Measurements from ENCODE around the gene RNASEH2B.

The RNASEH2B gene

GRCh38 chr13:50948601-50949000 lies 39.0 kb downstream of the RNASEH2B start:
- no peak overlapping the region for H3K4me3 ChIP-seq (ENCODE audit: low read length)
- H3K9me2 ChIP-seq (replicated peaks; ENCODE audit: control insufficient read depth, low read length), result no peaks in the 10 kb centered on the region
- no peaks in the 10 kb centered on the region for H3K4me1 ChIP-seq (ENCODE audit: control insufficient read depth, low read length)
- H3K27me3 ChIP-seq (ENCODE audit: control insufficient read depth, low read length), result no peaks in the 10 kb centered on the region
- no peaks in the 10 kb centered on the region for H3F3A ChIP-seq (ENCODE audit: control insufficient read depth, insufficient read depth)
- H3K36me3 ChIP-seq (ENCODE audit: control insufficient read depth, low read length), result peaks cover 84% of the 10 kb centered on the region
- no peak overlapping the region for H3K4me2 ChIP-seq (ENCODE audit: low read length)
- H4K20me1 ChIP-seq (ENCODE audit: control insufficient read depth, insufficient read depth, low read depth, low read length), result no peaks in the 10 kb centered on the region
- no peak overlapping the region for H3K27ac ChIP-seq (ENCODE audit: low read depth, low read length)
- TF ChIP-seq CTCF (IDR thresholded peaks at IDR 0.05; ENCODE audit: low read depth, low read length, poor library complexity, severe bottlenecking) (no peak), EZH2phosphoT487 (IDR thresholded peaks at IDR 0.05; ENCODE audit: borderline replicate concordance, low read length) (no peak)
- H3K9me3 ChIP-seq (ENCODE audit: control insufficient read depth, insufficient read depth, low read length), result no peaks in the 10 kb centered on the region
- no peaks in the 10 kb centered on the region for H3K79me2 ChIP-seq (ENCODE audit: control insufficient read depth, low read length)

- Histone ChIP-seq H4K20me1 (ENCODE audit: control insufficient read depth, insufficient read depth, low read depth, low read length) (no peaks in the 10 kb centered on the region), H3K4me2 (ENCODE audit: low read length) (no peak overlapping the region), H3K79me2 (ENCODE audit: control insufficient read depth, low read length) (no peaks in the 10 kb centered on the region), H3F3A (ENCODE audit: control insufficient read depth, insufficient read depth) (no peaks in the 10 kb centered on the region), H3K27me3 (ENCODE audit: control insufficient read depth, low read length) (no peaks in the 10 kb centered on the region), H3K4me1 (ENCODE audit: control insufficient read depth, low read length) (no peaks in the 10 kb centered on the region), H3K4me3 (ENCODE audit: low read length) (no peak overlapping the region), H3K27ac (ENCODE audit: low read depth, low read length) (no peak overlapping the region), H3K9me3 (ENCODE audit: control insufficient read depth, insufficient read depth, low read length) (no peaks in the 10 kb centered on the region), H3K9me2 (replicated peaks; ENCODE audit: control insufficient read depth, low read length) (no peaks in the 10 kb centered on the region), H3K36me3 (ENCODE audit: control insufficient read depth, low read length) (peaks cover 85% of the 10 kb centered on the region)
- no peak for TF ChIP-seq CTCF (IDR thresholded peaks at IDR 0.05; ENCODE audit: low read depth, low read length, poor library complexity, severe bottlenecking)
- TF ChIP-seq EZH2phosphoT487 (IDR thresholded peaks at IDR 0.05; ENCODE audit: borderline replicate concordance, low read length), result no peak
Measured at GRCh38 chr13:50950849-50951248, 41.3 kb downstream of the RNASEH2B start.

- H3K79me2 ChIP-seq (ENCODE audit: control insufficient read depth, low read length), result no peaks in the 10 kb centered on the region
- H4K20me1 ChIP-seq (ENCODE audit: control insufficient read depth, insufficient read depth, low read depth, low read length), result no peaks in the 10 kb centered on the region
- no peak overlapping the region for H3K27ac ChIP-seq (ENCODE audit: low read depth, low read length)
- H3K27me3 ChIP-seq (ENCODE audit: control insufficient read depth, low read length), result no peaks in the 10 kb centered on the region
- H3K4me3 ChIP-seq (ENCODE audit: low read length), result no peak overlapping the region
- no peaks in the 10 kb centered on the region for H3K9me2 ChIP-seq (replicated peaks; ENCODE audit: control insufficient read depth, low read length)
- no peaks in the 10 kb centered on the region for H3K9me3 ChIP-seq (ENCODE audit: control insufficient read depth, insufficient read depth, low read length)
- H3F3A ChIP-seq (ENCODE audit: control insufficient read depth, insufficient read depth), result no peaks in the 10 kb centered on the region
- TF ChIP-seq CTCF (IDR thresholded peaks at IDR 0.05; ENCODE audit: low read depth, low read length, poor library complexity, severe bottlenecking), result no peak
- TF ChIP-seq EZH2phosphoT487 (IDR thresholded peaks at IDR 0.05; ENCODE audit: borderline replicate concordance, low read length), result no peak
- no peak overlapping the region for H3K4me2 ChIP-seq (ENCODE audit: low read length)
- peaks cover 87% of the 10 kb centered on the region for H3K36me3 ChIP-seq (ENCODE audit: control insufficient read depth, low read length)
- H3K4me1 ChIP-seq (ENCODE audit: control insufficient read depth, low read length), result no peaks in the 10 kb centered on the region
Measured at GRCh38 chr13:50951366-50951765, 41.8 kb downstream of the RNASEH2B start.

- Histone ChIP-seq H3K4me1 (ENCODE audit: control insufficient read depth, low read length) (no peaks in the 10 kb centered on the region), H3K9me2 (replicated peaks; ENCODE audit: control insufficient read depth, low read length) (no peaks in the 10 kb centered on the region), H3K4me3 (ENCODE audit: low read length) (no peak overlapping the region), H3K27me3 (ENCODE audit: control insufficient read depth, low read length) (no peaks in the 10 kb centered on the region), H3K9me3 (ENCODE audit: control insufficient read depth, insufficient read depth, low read length) (no peaks in the 10 kb centered on the region), H3K79me2 (ENCODE audit: control insufficient read depth, low read length) (no peaks in the 10 kb centered on the region), H3K27ac (ENCODE audit: low read depth, low read length) (no peak overlapping the region), H3K36me3 (ENCODE audit: control insufficient read depth, low read length) (peaks cover 72% of the 10 kb centered on the region), H4K20me1 (ENCODE audit: control insufficient read depth, insufficient read depth, low read depth, low read length) (no peaks in the 10 kb centered on the region), H3F3A (ENCODE audit: control insufficient read depth, insufficient read depth) (no peaks in the 10 kb centered on the region), H3K4me2 (ENCODE audit: low read length) (no peak overlapping the region)
- TF ChIP-seq EZH2phosphoT487 (IDR thresholded peaks at IDR 0.05; ENCODE audit: borderline replicate concordance, low read length) (no peak), CTCF (IDR thresholded peaks at IDR 0.05; ENCODE audit: low read depth, low read length, poor library complexity, severe bottlenecking) (no peak)
Measured at GRCh38 chr13:50955241-50955640, 45.6 kb downstream of the RNASEH2B start.
